T-helper 1 cell treated with Interleukin-12 subunit alpha and Interleukin-12 subunit beta and Interleukin-4 antibody, amounts not matched to agents 30 ng/mL and 1 ng/mL, for 36 hours (primary cell): ENCODE results near the gene ATP11C. TPM values are rescaled to one million over a fixed set of nuclear protein-coding genes. Genes with fewer than 3 reads are reported as not detected.
"Not testable (repeated sequence)": the region's sequence is repeated elsewhere in the genome, so short reads cannot be mapped to it uniquely, and the experiment has no call there.

ENCODE experiments used
- intact Hi-C: fragments of 100-400 bp; cut with micrococcal nuclease; formaldehyde crosslinking; loops from one replicate; pipeline ENCODE4 v1.15.1; 2024
- total RNA-seq: library from RNA; stranded (reverse); gene quantifications from 2 replicates; pipeline ENCODE4 v1.2.3, GENCODE V29; 2022

The ATP11C gene
- total RNA-seq, 1 donor from 2014 or later, result 13.8 TPM

GRCh38 chrX:139929876-139930275 lies 3.0 kb downstream of the ATP11C start:
- intact Hi-C loops, result loop anchor here (5.0 to 10.0 kb wide), 2 partner anchors 135 to 193 kb away; no protein-coding TSS in a partner anchor

GRCh38 chrX:139924696-139925095 lies 8.2 kb downstream of the ATP11C start:
- intact Hi-C loops, result no loop called here

GRCh38 chrX:139924069-139924695 lies 8.7 kb downstream of the ATP11C start:
- intact Hi-C loops, result no loop called here

GRCh38 chrX:139921142-139921541 lies 11.7 kb downstream of the ATP11C start:
- intact Hi-C loops, result not testable (repeated sequence)

GRCh38 chrX:139920316-139920715 lies 12.5 kb downstream of the ATP11C start:
- intact Hi-C loops, result no loop called here

GRCh38 chrX:139914421-139914820 lies 18.4 kb downstream of the ATP11C start:
- intact Hi-C loops, result no loop called here

GRCh38 chrX:139909712-139910111 lies 23.1 kb downstream of the ATP11C start:
- intact Hi-C loops, result no loop called here

GRCh38 chrX:139907078-139907477 lies 25.8 kb downstream of the ATP11C start:
- intact Hi-C loops, result no loop called here

- intact Hi-C loops, result no loop called here
Measured at GRCh38 chrX:139905743-139906142, 27.1 kb downstream of the ATP11C start.

GRCh38 chrX:139905051-139905450 lies 27.8 kb downstream of the ATP11C start:
- intact Hi-C loops, result no loop called here

GRCh38 chrX:139903210-139903609 lies 29.6 kb downstream of the ATP11C start:
- intact Hi-C loops, result no loop called here

- intact Hi-C loops, result no loop called here
Measured at GRCh38 chrX:139902559-139902958, 30.3 kb downstream of the ATP11C start.

GRCh38 chrX:139898334-139898733 lies 34.5 kb downstream of the ATP11C start:
- intact Hi-C loops, result no loop called here

GRCh38 chrX:139892512-139892911 lies 40.3 kb downstream of the ATP11C start:
- intact Hi-C loops, result no loop called here

- intact Hi-C loops, result no loop called here
Measured at GRCh38 chrX:139890991-139891700, 41.7 kb downstream of the ATP11C start.

GRCh38 chrX:139889760-139890159 lies 43.1 kb downstream of the ATP11C start:
- intact Hi-C loops, result no loop called here

- intact Hi-C loops, result no loop called here
Measured at GRCh38 chrX:139883984-139884383, 48.9 kb downstream of the ATP11C start.

GRCh38 chrX:139882299-139882698 lies 50.6 kb downstream of the ATP11C start:
- intact Hi-C loops, result no loop called here

- intact Hi-C loops, result no loop called here
Measured at GRCh38 chrX:139881572-139881971, 51.3 kb downstream of the ATP11C start.

GRCh38 chrX:139881130-139881529 lies 51.7 kb downstream of the ATP11C start:
- intact Hi-C loops, result no loop called here

GRCh38 chrX:139877710-139878414 lies 55.0 kb downstream of the ATP11C start:
- intact Hi-C loops, result no loop called here

- intact Hi-C loops, result no loop called here
Measured at GRCh38 chrX:139875841-139876240, 57.0 kb downstream of the ATP11C start.
